Measurements from ENCODE around the gene PAXX. TPM values are rescaled to one million over a fixed set of nuclear protein-coding genes. Genes with fewer than 3 reads are reported as not detected.

PAXX gene
- total RNA-seq, 2 experiments from 2014 or later, result 52.7 to 67.1 TPM

- H3K27ac Mint-ChIP-seq, result no peak overlapping the region
- peaks cover 13% of the 10 kb centered on the region for H3K4me1 Mint-ChIP-seq
- H3K36me3 Mint-ChIP-seq (ENCODE audit: low read depth), result no peaks in the 10 kb centered on the region
- DNase-seq (no peak), ATAC-seq (no peak)
- H3K9me3 Mint-ChIP-seq (ENCODE audit: low read depth), result no peaks in the 10 kb centered on the region
- H3K27me3 Mint-ChIP-seq, result peaks cover 4% of the 10 kb centered on the region
- intact Hi-C loops (cut with DNase I, micrococcal nuclease), result loop anchor here (1.0 kb wide), 9 partner anchors 13 to 482 kb away; partner anchors contain the start of genes PAXX (in 2 of the 2), PHPT1 (in 1 of the 2), TMEM141 (in 1 of the 2) and TRAF2 (in 1 of the 2)
- CTCF ChIA-PET, result interaction anchor here (0.6 to 1.9 kb wide), 5 partner anchors 13 to 56 kb away, joined by 3 to 15 read pairs (median 3); partner anchors contain the start of genes CLIC3 and PAXX
- H3K4me3 Mint-ChIP-seq, result no peak overlapping the region
- POLR2A ChIA-PET, result interaction anchor here (0.8 kb wide), 1 partner anchor 13 kb away, joined by 4 read pairs; the partner anchor contains the start of gene PAXX
Measured at GRCh38 chr9:136978865-136979544, 13.2 kb upstream of the PAXX start.

GRCh38 chr9:136979769-136980587, 12.2 kb upstream of the PAXX start:
- Mint-ChIP-seq H3K9me3 (ENCODE audit: low read depth) (no peaks in the 10 kb centered on the region), H3K27ac (no peak overlapping the region), H3K36me3 (ENCODE audit: low read depth) (no peaks in the 10 kb centered on the region), H3K4me3 (no peak overlapping the region), H3K27me3 (peaks cover 5% of the 10 kb centered on the region), H3K4me1 (peaks cover 11% of the 10 kb centered on the region)
- intact Hi-C loops (cut with DNase I, micrococcal nuclease), result no loop called here
- CTCF ChIA-PET, result interaction anchor here (0.6 to 0.9 kb wide), 2 partner anchors 55 to 566 kb away, joined by 3 read pairs; no protein-coding TSS in a partner anchor
- DNase-seq, result no peak
- ATAC-seq, result no peak
- POLR2A ChIA-PET, result no interaction called here

DNA sequence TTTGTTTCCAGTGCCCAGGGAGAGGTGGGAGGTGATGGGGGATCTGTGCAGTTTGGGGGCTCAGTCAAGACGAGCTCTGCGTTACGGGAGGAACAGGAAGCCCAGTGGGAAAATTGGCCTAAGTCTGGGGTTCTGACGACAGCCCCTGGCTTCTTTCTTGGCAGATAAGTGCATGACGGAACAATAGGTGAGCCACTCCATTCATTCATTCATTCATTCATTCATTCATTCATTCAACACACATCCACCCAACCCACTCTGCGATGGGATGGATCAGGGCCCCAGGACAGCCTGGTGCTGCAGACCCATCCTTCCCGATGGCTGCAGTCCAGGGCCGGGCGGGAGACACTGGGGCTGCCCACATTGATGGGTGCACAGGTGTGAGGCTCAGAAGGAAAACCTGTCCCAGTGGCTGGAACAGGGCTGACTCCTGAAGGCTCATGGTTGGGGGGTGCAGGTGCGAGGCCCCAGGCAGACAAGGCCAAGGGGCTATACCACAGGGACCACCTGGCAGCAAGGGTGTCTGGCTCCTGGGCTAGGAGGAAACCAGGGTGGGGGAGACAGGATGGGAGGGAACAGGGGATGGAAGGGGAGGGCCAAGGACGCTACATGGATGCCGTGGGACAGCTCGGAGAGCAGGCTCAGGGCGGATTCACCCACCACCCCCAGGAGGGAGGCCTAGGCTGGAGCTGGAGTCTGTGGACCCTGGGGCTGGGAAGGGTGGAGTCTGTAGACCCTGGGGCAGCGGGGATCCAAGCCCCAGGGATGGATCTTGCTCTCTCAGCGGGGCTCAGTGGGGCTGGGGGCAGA, 11.3 kb upstream of the PAXX start:
- Mint-ChIP-seq H3K4me1 (peaks cover 5% of the 10 kb centered on the region), H3K9me3 (ENCODE audit: low read depth) (no peaks in the 10 kb centered on the region), H3K27ac (no peak overlapping the region), H3K36me3 (ENCODE audit: low read depth) (no peaks in the 10 kb centered on the region), H3K4me3 (no peak overlapping the region), H3K27me3 (peaks cover 5% of the 10 kb centered on the region)
- DNase-seq (no peak), ATAC-seq (no peak)
- intact Hi-C loops (cut with DNase I, micrococcal nuclease), result no loop called here
- ChIA-PET POLR2A (no interaction called here), CTCF (interaction anchor here (0.6 kb wide), 1 partner anchor 567 kb away, joined by 3 read pairs; no protein-coding TSS in a partner anchor)

- ATAC-seq, result no peak
- H3K4me1 Mint-ChIP-seq, result no peaks in the 10 kb centered on the region
- H3K27ac Mint-ChIP-seq, result no peak overlapping the region
- H3K27me3 Mint-ChIP-seq, result peaks cover 10% of the 10 kb centered on the region
- CTCF ChIA-PET, result interaction anchor here (1.2 kb wide), 1 partner anchor 48 kb away, joined by 3 read pairs; no protein-coding TSS in a partner anchor
- H3K9me3 Mint-ChIP-seq (ENCODE audit: low read depth), result no peaks in the 10 kb centered on the region
- H3K36me3 Mint-ChIP-seq (ENCODE audit: low read depth), result no peaks in the 10 kb centered on the region
- H3K4me3 Mint-ChIP-seq, result no peak overlapping the region
- intact Hi-C loops (cut with DNase I, micrococcal nuclease), result no loop called here
- POLR2A ChIA-PET, result no interaction called here
- DNase-seq, result no peak
Measured at GRCh38 chr9:136981588-136982231, 10.5 kb upstream of the PAXX start.

DNA sequence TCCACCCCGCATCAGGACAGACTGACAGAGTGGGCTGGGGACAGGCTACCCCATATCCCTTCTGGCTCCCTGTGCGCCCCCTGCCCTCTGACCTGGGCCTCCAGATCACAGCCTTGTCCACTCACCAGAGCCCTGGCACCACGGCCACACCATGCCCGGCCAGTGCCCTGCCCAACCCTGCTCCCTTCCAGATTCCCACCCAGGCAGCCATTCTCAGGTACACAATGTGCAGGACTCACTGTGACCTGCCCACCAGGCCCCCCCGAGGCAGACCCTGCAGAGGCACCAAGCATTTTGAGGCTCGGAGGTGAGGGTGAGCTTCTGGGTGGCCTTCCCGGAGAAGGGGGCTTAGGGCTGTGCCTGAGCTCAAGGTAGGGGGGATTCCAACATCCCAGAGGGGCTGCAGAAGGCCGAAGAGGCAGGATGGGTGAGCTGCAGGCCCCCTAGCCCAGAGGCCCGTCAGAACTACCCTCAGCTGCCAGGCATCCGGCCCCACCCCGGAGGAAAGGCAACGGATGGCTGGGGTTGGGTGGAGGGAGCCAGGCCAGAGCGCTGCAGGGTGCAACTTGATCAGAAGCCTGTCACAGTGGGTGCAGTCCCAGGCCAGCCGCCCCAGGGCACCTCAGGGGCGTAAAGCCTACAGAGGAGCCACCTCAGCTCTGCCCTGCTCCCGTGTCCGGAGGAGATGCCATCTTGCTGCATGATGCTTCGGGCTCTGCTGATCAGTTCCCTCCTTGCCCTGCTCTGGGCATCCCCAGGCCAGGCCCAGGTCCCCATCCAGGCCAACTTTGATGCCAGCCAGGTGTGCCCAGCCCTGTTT, 9.8 kb upstream of the PAXX start, which contains the start of gene LCNL1:
LCNL1 (plus strand) TSS at position 762 of the 820 bp plus-strand sequence. CDS start 594 bp downstream, outside the sequence.
- intact Hi-C loops (cut with DNase I, micrococcal nuclease), result no loop called here
- H3K36me3 Mint-ChIP-seq (ENCODE audit: low read depth), result no peaks in the 10 kb centered on the region
- ATAC-seq, result no peak
- H3K27ac Mint-ChIP-seq, result no peak within 1 kb of the TSS
- peaks cover 10% of the 10 kb centered on the region for H3K27me3 Mint-ChIP-seq
- no peak for DNase-seq
- H3K9me3 Mint-ChIP-seq (ENCODE audit: low read depth), result no peaks in the 10 kb centered on the region
- H3K4me1 Mint-ChIP-seq, result no peaks in the 10 kb centered on the region
- ChIA-PET POLR2A (no interaction called here), CTCF (interaction anchor here (0.5 to 1.2 kb wide), 3 partner anchors 47 to 194 kb away, joined by 3 read pairs; no protein-coding TSS in a partner anchor)
- H3K4me3 Mint-ChIP-seq, result no peak within 1 kb of the TSS

- Mint-ChIP-seq H3K4me3 (no peak overlapping the region), H3K27me3 (peaks cover 13% of the 10 kb centered on the region), H3K36me3 (ENCODE audit: low read depth) (no peaks in the 10 kb centered on the region), H3K9me3 (ENCODE audit: low read depth) (no peaks in the 10 kb centered on the region), H3K4me1 (no peaks in the 10 kb centered on the region), H3K27ac (no peak overlapping the region)
- intact Hi-C loops (cut with DNase I, micrococcal nuclease), result no loop called here
- ChIA-PET POLR2A (no interaction called here), CTCF (no interaction called here)
- ATAC-seq (no peak), DNase-seq (no peak)
Measured at GRCh38 chr9:136983167-136983566, 9.1 kb upstream of the PAXX start.

- no peak for DNase-seq
- ChIA-PET POLR2A (no interaction called here), CTCF (no interaction called here)
- Mint-ChIP-seq H3K27me3 (peaks cover 13% of the 10 kb centered on the region), H3K9me3 (ENCODE audit: low read depth) (no peaks in the 10 kb centered on the region), H3K4me3 (no peak overlapping the region), H3K27ac (no peak overlapping the region), H3K4me1 (no peaks in the 10 kb centered on the region), H3K36me3 (ENCODE audit: low read depth) (no peaks in the 10 kb centered on the region)
- intact Hi-C loops (cut with DNase I, micrococcal nuclease), result no loop called here
- ATAC-seq, result no peak
Measured at GRCh38 chr9:136983656-136984314, 8.4 kb upstream of the PAXX start.

- DNase-seq, result no peak
- Mint-ChIP-seq H3K27me3 (peaks cover 13% of the 10 kb centered on the region), H3K27ac (no peak overlapping the region), H3K4me3 (no peak overlapping the region), H3K9me3 (ENCODE audit: low read depth) (no peaks in the 10 kb centered on the region), H3K4me1 (no peaks in the 10 kb centered on the region), H3K36me3 (ENCODE audit: low read depth) (no peaks in the 10 kb centered on the region)
- ChIA-PET POLR2A (interaction anchor here (0.6 kb wide), 1 partner anchor 216 kb away, joined by 3 read pairs; the partner anchor contains the start of gene TPRN), CTCF (interaction anchor here (1.0 kb wide), 1 partner anchor 11 kb away, joined by 3 read pairs; the partner anchor contains the start of gene CLIC3)
- no peak for ATAC-seq
- intact Hi-C loops (cut with DNase I, micrococcal nuclease), result no loop called here
Measured at GRCh38 chr9:136984464-136985026, 7.7 kb upstream of the PAXX start.

- no peaks in the 10 kb centered on the region for H3K36me3 Mint-ChIP-seq (ENCODE audit: low read depth)
- H3K4me3 Mint-ChIP-seq, result no peak overlapping the region
- ChIA-PET POLR2A (interaction anchor here (0.6 kb wide), 1 partner anchor 216 kb away, joined by 3 read pairs; the partner anchor contains the start of gene TPRN), CTCF (interaction anchor here (1.0 kb wide), 1 partner anchor 11 kb away, joined by 3 read pairs; the partner anchor contains the start of gene CLIC3)
- peaks cover 13% of the 10 kb centered on the region for H3K27me3 Mint-ChIP-seq
- H3K9me3 Mint-ChIP-seq (ENCODE audit: low read depth), result no peaks in the 10 kb centered on the region
- H3K27ac Mint-ChIP-seq, result no peak overlapping the region
- H3K4me1 Mint-ChIP-seq, result no peaks in the 10 kb centered on the region
- intact Hi-C loops (cut with DNase I, micrococcal nuclease), result no loop called here
- ATAC-seq, result peak; percentile 11
- no peak for DNase-seq
Measured at GRCh38 chr9:136985027-136985602, 7.1 kb upstream of the PAXX start.
